Mucosa of descending colon (tissue), 3 donors: Measurements from ENCODE around the gene COX7B2. TPM values are rescaled to one million over a fixed set of nuclear protein-coding genes. Genes with fewer than 3 reads are reported as not detected.
A peak's percentile ranks its signal among the peaks of the same experiment; 100 is the strongest.

Source experiments
- ATAC-seq: fragments of 200-7000 bp; cut with Tn5 transposase; one replicate; pipeline ENCODE4 v1.9.1; 2020; ENCODE audit warnings: mild to moderate bottlenecking, moderate library complexity
- DNase-seq, 3 donors: peaks; one replicate each; pipeline ENCODE4 v3.0.0-alpha.2; 2020
- H3K36me3 ChIP-seq: fragments of 200-600 bp; one replicate; pipeline ENCODE4 v1.8.0; 2021; ENCODE audit warnings: low read depth, mild to moderate bottlenecking
- H3K4me1 ChIP-seq: fragments of 200-600 bp; one replicate; pipeline ENCODE4 v1.8.0; 2021; ENCODE audit warnings: low read depth, mild to moderate bottlenecking
- H3K4me3 ChIP-seq: fragments of 200-600 bp; one replicate; pipeline ENCODE4 v1.8.0; 2021; ENCODE audit warnings: mild to moderate bottlenecking
- H3K9me3 ChIP-seq: fragments of 200-600 bp; one replicate; pipeline ENCODE4 v1.8.0; 2021; ENCODE audit warnings: mild to moderate bottlenecking
- CTCF ChIP-seq: fragments of 200-600 bp; IDR thresholded peaks from one replicate; pipeline ENCODE4 v1.8.0; 2022; ENCODE audit warnings: antibody characterized with exemption, mild to moderate bottlenecking
- intact Hi-C, 2 donors: fragments of 100-400 bp; cut with DNase I in 1 of 2; cut with micrococcal nuclease in 1 of 2; formaldehyde crosslinking; loops; one replicate each; pipeline versions ENCODE4 v1.11.0 to v1.11.1; 2022; cut with DNase I, micrococcal nuclease
- total RNA-seq, 3 donors: library from RNA; stranded (reverse); fragmentation: NEBNext Ultra II Directional in 2 of 3; extraction: Animal tissue kit (Norgen Biotek cat#: 25700) in 2 of 3; gene quantifications; one replicate each; pipeline versions ENCODE4 v1.2.1 to v1.2.4, GENCODE V29; 2021 to 2023
- donor health status: DM: no; HTN: no; CAD: no; lungs with moderate emphysema.
- donor health status: DM: no; HTN: no; CAD: no.
- donor health status: DM: no; HTN: yes; CAD: no.

The COX7B2 gene
- total RNA-seq, 3 donors from 2014 or later: not detected

- ATAC-seq (no peak), DNase-seq (no peak)
- intact Hi-C loops: no loop called here
Observed at GRCh38 chr4:46945062-46945461, 36.0 kb upstream of the COX7B2 start.

GRCh38 chr4:46944345-46944744, 35.3 kb upstream of the COX7B2 start:
- no peak for TF ChIP-seq CTCF
- intact Hi-C loops: no loop called here
- ATAC-seq (no peak), DNase-seq (no peak)
- Histone ChIP-seq H3K4me3 (no peak overlapping the region), H3K4me1 (no peaks in the 10 kb centered on the region), H3K9me3 (no peaks in the 10 kb centered on the region), H3K36me3 (no peaks in the 10 kb centered on the region)

More at GRCh38 chr4:46945062-46945461, 36.0 kb upstream of the COX7B2 start:
- H3K4me3 ChIP-seq: no peak overlapping the region
- H3K36me3 ChIP-seq: no peaks in the 10 kb centered on the region
- H3K4me1 ChIP-seq: no peaks in the 10 kb centered on the region
- no peaks in the 10 kb centered on the region for H3K9me3 ChIP-seq
- TF ChIP-seq CTCF: no peak

DNA sequence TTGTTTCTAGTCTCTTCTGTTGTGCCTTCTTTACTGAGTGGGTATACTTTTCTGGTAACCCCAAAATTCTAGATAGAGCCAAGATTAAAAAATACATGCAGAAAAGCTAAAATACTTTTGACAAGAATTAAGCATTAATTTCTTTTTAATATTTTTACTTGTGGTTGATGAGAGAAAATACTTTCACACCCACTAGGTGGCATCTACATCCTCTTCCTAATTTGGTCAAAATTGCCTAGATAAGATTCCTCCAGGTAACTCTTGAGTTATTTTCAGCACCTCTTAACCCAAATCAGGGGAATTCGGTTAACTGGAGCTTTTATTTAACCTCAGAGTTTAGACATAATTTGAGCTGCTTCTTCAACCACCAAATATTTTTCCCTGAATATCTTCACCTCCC, 28.4 kb upstream of the COX7B2 start:
- H3K36me3 ChIP-seq: no peaks in the 10 kb centered on the region
- ATAC-seq (no peak), DNase-seq (no peak)
- no peaks in the 10 kb centered on the region for H3K9me3 ChIP-seq
- no peak for TF ChIP-seq CTCF
- no peak overlapping the region for H3K4me3 ChIP-seq
- intact Hi-C loops: no loop called here
- no peaks in the 10 kb centered on the region for H3K4me1 ChIP-seq

GRCh38 chr4:46934726-46935125, 25.7 kb upstream of the COX7B2 start:
- Histone ChIP-seq H3K9me3 (no peaks in the 10 kb centered on the region), H3K36me3 (no peaks in the 10 kb centered on the region), H3K4me3 (no peak overlapping the region), H3K4me1 (no peaks in the 10 kb centered on the region)
- peak; percentile 78 for ATAC-seq
- DNase-seq: peak in 1 of 3 donors; percentile 70
- no peak for TF ChIP-seq CTCF
- intact Hi-C loops: no loop called here

- no peak for TF ChIP-seq CTCF
- H3K4me1 ChIP-seq: no peaks in the 10 kb centered on the region
- no peaks in the 10 kb centered on the region for H3K36me3 ChIP-seq
- H3K9me3 ChIP-seq: no peaks in the 10 kb centered on the region
- DNase-seq: no peak
- no peak overlapping the region for H3K4me3 ChIP-seq
- ATAC-seq: no peak
- intact Hi-C loops: no loop called here
Observed at GRCh38 chr4:46933686-46934085, 24.6 kb upstream of the COX7B2 start.

DNA sequence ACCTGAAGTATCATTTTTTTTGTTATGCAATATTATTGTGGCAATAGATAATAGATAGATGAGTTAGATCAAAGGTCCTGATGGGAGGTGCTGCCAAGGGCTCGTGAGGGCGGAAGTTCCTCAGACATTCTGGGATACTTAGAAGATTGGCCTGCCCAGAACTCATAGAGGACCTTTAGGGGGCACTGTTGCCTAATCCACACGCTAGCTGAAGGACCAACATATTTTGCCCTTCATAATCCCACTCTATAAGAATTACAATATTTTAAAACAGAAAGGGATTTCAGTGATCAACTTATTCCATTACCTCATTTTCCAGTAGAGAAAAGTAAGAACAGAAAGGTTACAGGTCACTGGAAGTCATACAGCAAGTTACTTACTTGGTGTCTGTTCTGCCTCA, 22.9 kb upstream of the COX7B2 start:
- intact Hi-C loops: no loop called here
- Histone ChIP-seq H3K9me3 (no peaks in the 10 kb centered on the region), H3K4me3 (no peak overlapping the region), H3K4me1 (no peaks in the 10 kb centered on the region), H3K36me3 (no peaks in the 10 kb centered on the region)
- peak; percentile 16 for TF ChIP-seq CTCF
- ATAC-seq (peak; percentile 72), DNase-seq (peak in 1 of 3 donors; percentile 51)
